Measurements from ENCODE around the gene VAMP1.
"Not testable (repeated sequence)": the region's sequence is repeated elsewhere in the genome, so short reads cannot be mapped to it uniquely, and the experiment has no call there.

The VAMP1 gene

GRCh38 chr12:6469609-6470374, 685 bp downstream of the VAMP1 start:
- DNase-seq (ENCODE audit: low spot score) = peak; percentile 45

- DNase-seq (ENCODE audit: low spot score) = peak; percentile 38
These were observed 1.4 kb downstream of the VAMP1 start for GRCh38 chr12:6469092-6469491.

GRCh38 chr12:6468283-6468575, 2.2 kb downstream of the VAMP1 start:
- no peak for DNase-seq (ENCODE audit: low spot score)

GRCh38 chr12:6467571-6468282, 2.8 kb downstream of the VAMP1 start:
- not testable (repeated sequence) for DNase-seq (ENCODE audit: low spot score)

- DNase-seq (ENCODE audit: low spot score) = not testable (repeated sequence)
These were observed 3.7 kb downstream of the VAMP1 start for GRCh38 chr12:6466751-6467150.

- DNase-seq (ENCODE audit: low spot score) = no peak
These were observed 4.3 kb downstream of the VAMP1 start for GRCh38 chr12:6466184-6466573.

GRCh38 chr12:6465467-6466183, 4.9 kb downstream of the VAMP1 start:
- DNase-seq (ENCODE audit: low spot score) = peak; percentile 87

GRCh38 chr12:6464531-6464930, 5.9 kb downstream of the VAMP1 start:
- DNase-seq (ENCODE audit: low spot score) = no peak

GRCh38 chr12:6463858-6464257, 6.6 kb downstream of the VAMP1 start:
- no peak for DNase-seq (ENCODE audit: low spot score)

GRCh38 chr12:6463216-6463615, 7.3 kb downstream of the VAMP1 start:
- no peak for DNase-seq (ENCODE audit: low spot score)

GRCh38 chr12:6462234-6462995, 8.1 kb downstream of the VAMP1 start:
- DNase-seq (ENCODE audit: low spot score) = no peak

GRCh38 chr12:6461401-6462233, 8.9 kb downstream of the VAMP1 start:
- no peak for DNase-seq (ENCODE audit: low spot score)

- DNase-seq (ENCODE audit: low spot score) = no peak
These were observed 9.6 kb downstream of the VAMP1 start for GRCh38 chr12:6460751-6461371.

- DNase-seq (ENCODE audit: low spot score) = no peak
These were observed 11.5 kb downstream of the VAMP1 start for GRCh38 chr12:6459004-6459337.

- no peak for DNase-seq (ENCODE audit: low spot score)
These were observed 12.0 kb downstream of the VAMP1 start for GRCh38 chr12:6458281-6459003.

GRCh38 chr12:6457220-6457945, 13.1 kb downstream of the VAMP1 start:
- DNase-seq (ENCODE audit: low spot score) = no peak

- no peak for DNase-seq (ENCODE audit: low spot score)
These were observed 17.4 kb downstream of the VAMP1 start for GRCh38 chr12:6452944-6453630.

GRCh38 chr12:6452245-6452943, 18.1 kb downstream of the VAMP1 start:
- no peak for DNase-seq (ENCODE audit: low spot score)

Measured in hematopoietic multipotent progenitor cell treated with erythropoietin and hydrocortisone succinate and interleukin-3 and kit ligand, for 17 days (in vitro differentiated cells).